Type B pancreatic cell (in vitro differentiated cells): ENCODE results near the gene PLCE1. TPM values are rescaled to one million over a fixed set of nuclear protein-coding genes. Genes with fewer than 3 reads are reported as not detected.

Experiments
- DNase-seq: peaks from one replicate; pipeline ENCODE4 v3.0.0; 2021; ENCODE audit warnings: mixed read lengths; ENCODE audit not compliant: unreplicated experiment; ENCODE audit errors: extremely low spot score
- H3K27ac Mint-ChIP-seq: 2 replicates; pipeline ENCODE4 v1.8.0; 2021; ENCODE audit warnings: mild to moderate bottlenecking, mixed read lengths
- H3K27me3 Mint-ChIP-seq: 2 replicates; pipeline ENCODE4 v1.8.0; 2021; ENCODE audit warnings: mixed read lengths
- H3K36me3 Mint-ChIP-seq: 2 replicates; pipeline ENCODE4 v1.8.0; 2021; ENCODE audit warnings: mixed read lengths
- H3K4me1 Mint-ChIP-seq: one replicate; pipeline ENCODE4 v1.8.0; 2021; ENCODE audit warnings: mixed read lengths; ENCODE audit not compliant: unreplicated experiment
- H3K4me3 Mint-ChIP-seq: 2 replicates; pipeline ENCODE4 v1.8.0; 2021; ENCODE audit warnings: mild to moderate bottlenecking, mixed read lengths
- H3K9me3 Mint-ChIP-seq: 2 replicates; pipeline ENCODE4 v1.8.0; 2021; ENCODE audit warnings: mixed read lengths
- total RNA-seq: library from RNA; stranded (reverse); gene quantifications from 2 replicates; pipeline ENCODE4 v1.2.1, GENCODE V29; 2021; ENCODE audit warnings: low replicate concordance
- TF ChIP-seq, protein P1 (sequence below): fragments of 200-600 bp; sonication (generic); conservative IDR thresholded peaks from 2 replicates; pipeline ENCODE4 v1.5.0; 2021; ENCODE audit warnings: antibody characterized with exemption, mild to moderate bottlenecking

PLCE1 gene
- total RNA-seq, 1 donor from 2014 or later: 7.8 TPM

- peaks cover 6% of the 10 kb centered on the region for H3K9me3 Mint-ChIP-seq
- H3K27ac Mint-ChIP-seq: no peak overlapping the region
- peaks cover 13% of the 10 kb centered on the region for H3K4me1 Mint-ChIP-seq
- TF ChIP-seq, protein P1, sequence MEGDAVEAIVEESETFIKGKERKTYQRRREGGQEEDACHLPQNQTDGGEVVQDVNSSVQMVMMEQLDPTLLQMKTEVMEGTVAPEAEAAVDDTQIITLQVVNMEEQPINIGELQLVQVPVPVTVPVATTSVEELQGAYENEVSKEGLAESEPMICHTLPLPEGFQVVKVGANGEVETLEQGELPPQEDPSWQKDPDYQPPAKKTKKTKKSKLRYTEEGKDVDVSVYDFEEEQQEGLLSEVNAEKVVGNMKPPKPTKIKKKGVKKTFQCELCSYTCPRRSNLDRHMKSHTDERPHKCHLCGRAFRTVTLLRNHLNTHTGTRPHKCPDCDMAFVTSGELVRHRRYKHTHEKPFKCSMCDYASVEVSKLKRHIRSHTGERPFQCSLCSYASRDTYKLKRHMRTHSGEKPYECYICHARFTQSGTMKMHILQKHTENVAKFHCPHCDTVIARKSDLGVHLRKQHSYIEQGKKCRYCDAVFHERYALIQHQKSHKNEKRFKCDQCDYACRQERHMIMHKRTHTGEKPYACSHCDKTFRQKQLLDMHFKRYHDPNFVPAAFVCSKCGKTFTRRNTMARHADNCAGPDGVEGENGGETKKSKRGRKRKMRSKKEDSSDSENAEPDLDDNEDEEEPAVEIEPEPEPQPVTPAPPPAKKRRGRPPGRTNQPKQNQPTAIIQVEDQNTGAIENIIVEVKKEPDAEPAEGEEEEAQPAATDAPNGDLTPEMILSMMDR: no peak
- H3K4me3 Mint-ChIP-seq: no peak overlapping the region
- peaks cover 36% of the 10 kb centered on the region for H3K27me3 Mint-ChIP-seq
- H3K36me3 Mint-ChIP-seq: peaks cover 8% of the 10 kb centered on the region
- DNase-seq: no peak
These were observed 5.7 kb downstream of the PLCE1 start for GRCh38 chr10:93999401-93999851.

DNA sequence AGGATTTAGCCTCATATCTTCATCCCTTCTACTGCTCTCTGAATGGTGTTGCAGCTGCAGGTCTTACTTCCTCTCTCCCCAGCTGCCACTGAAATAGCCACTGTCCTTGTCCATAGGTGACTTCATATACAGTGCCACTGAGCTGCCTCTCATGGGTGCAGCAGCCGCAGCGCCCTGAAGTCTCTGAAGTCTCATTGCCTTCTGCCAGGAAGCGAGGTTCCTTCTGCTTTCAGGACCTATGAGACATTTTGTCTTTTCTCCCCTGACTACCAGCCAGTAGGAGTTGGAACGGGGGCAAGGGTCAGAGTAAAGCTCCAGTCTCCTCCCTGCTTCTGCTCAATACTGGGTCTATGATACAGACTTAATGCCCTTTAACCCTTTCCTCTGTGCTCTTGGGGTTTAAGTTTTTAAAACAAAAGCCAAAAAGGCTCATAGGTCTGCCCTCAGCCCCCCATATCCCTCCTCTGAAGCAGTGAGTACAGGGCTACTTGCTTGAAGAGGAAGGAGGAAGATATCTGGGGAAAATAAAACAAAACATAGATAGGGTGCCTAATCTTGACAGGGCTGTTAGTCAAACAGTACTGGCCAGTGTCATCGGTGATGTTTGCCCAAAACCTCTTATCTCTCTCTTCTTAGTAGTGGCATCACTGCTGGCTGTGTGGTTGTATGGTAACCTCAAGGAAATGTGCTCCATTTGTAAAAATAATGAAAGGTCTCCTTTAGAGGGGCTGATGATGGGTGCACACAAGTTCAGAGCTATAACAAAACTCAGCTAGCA is 7.1 kb downstream of the PLCE1 start:
- Mint-ChIP-seq H3K27ac (no peak overlapping the region), H3K4me1 (peaks cover 6% of the 10 kb centered on the region), H3K36me3 (peaks cover 4% of the 10 kb centered on the region), H3K4me3 (no peak overlapping the region), H3K27me3 (peaks cover 27% of the 10 kb centered on the region), H3K9me3 (peaks cover 6% of the 10 kb centered on the region)
- TF ChIP-seq, protein P1: no peak
- DNase-seq: no peak

DNA sequence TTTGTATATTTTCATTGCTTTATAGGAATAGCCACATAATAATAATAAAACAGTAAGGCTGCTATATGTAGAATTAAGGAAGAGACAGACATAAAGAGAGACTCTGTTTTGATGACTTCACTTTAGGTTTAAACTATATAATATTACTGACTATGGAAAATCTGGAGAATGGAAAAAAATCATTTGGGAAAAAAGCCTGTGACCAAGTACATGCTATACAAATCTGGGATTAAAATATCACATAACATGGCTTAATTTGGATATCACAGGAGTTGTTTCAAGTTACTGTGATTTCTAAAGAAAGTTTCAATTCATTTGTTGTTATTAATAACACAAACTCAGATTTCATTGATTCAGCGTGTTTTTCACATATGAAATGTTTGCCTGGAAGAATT is 7.7 kb downstream of the PLCE1 start:
- Mint-ChIP-seq H3K27me3 (peaks cover 21% of the 10 kb centered on the region), H3K27ac (no peak overlapping the region), H3K4me3 (no peak overlapping the region), H3K9me3 (peaks cover 6% of the 10 kb centered on the region), H3K4me1 (peaks cover 6% of the 10 kb centered on the region), H3K36me3 (peaks cover 4% of the 10 kb centered on the region)
- TF ChIP-seq, protein P1: no peak
- no peak for DNase-seq

GRCh38 chr10:94002156-94002555 is 8.4 kb downstream of the PLCE1 start:
- peaks cover 23% of the 10 kb centered on the region for H3K27me3 Mint-ChIP-seq

DNA sequence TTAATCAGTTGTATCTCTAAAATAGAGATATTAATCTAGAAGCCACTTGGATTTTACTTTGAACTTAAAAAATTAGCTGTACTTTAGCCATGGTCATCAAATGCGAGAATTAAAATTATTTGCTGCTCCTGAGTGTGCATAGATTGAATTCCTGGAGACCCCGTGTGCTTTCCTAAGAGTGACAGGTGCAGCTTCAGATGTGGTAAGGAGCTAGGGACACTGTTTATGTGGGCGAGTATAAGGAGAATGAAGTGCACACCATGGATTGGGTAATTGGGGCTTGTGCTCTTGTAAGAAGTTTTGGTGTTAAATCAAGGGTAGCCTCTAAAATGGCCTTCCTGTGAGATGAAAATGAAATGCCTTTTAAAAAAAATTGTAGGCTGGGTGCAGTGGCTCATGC is 9.8 kb downstream of the PLCE1 start:
- TF ChIP-seq, protein P1: no peak
- H3K27me3 Mint-ChIP-seq: peaks cover 17% of the 10 kb centered on the region
- no peak for DNase-seq
- H3K27ac Mint-ChIP-seq: no peak overlapping the region
- peaks cover 13% of the 10 kb centered on the region for H3K4me1 Mint-ChIP-seq
- H3K36me3 Mint-ChIP-seq: no peaks in the 10 kb centered on the region
- H3K9me3 Mint-ChIP-seq: peaks cover under 1% of the 10 kb centered on the region
- no peak overlapping the region for H3K4me3 Mint-ChIP-seq

More at GRCh38 chr10:94002156-94002555, 8.4 kb downstream of the PLCE1 start:
- DNase-seq: no peak
- peaks cover 6% of the 10 kb centered on the region for H3K9me3 Mint-ChIP-seq
- TF ChIP-seq, protein P1: no peak
- H3K36me3 Mint-ChIP-seq: peaks cover 4% of the 10 kb centered on the region
- H3K27ac Mint-ChIP-seq: no peak overlapping the region
- H3K4me3 Mint-ChIP-seq: no peak overlapping the region
- H3K4me1 Mint-ChIP-seq: peaks cover 13% of the 10 kb centered on the region
